ENCODE data around the gene LRTM1. TPM values are rescaled to one million over a fixed set of nuclear protein-coding genes. Genes with fewer than 3 reads are reported as not detected.

The LRTM1 gene
- polyA plus RNA-seq, 4 donors, result 0.49 TPM; not detected in 3

GRCh38 chr3:54935869-54936268 lies 8.0 kb upstream of the LRTM1 start:
- Histone ChIP-seq H3K27ac (ENCODE audit: low read depth in 1 of 3, low read length in 2 of 3) (no peak overlapping the region), H3K9me3 (ENCODE audit: control insufficient read depth in 2 of 2, insufficient read depth in 1 of 2, low read depth in 1 of 2, low read length in 1 of 2) (no peaks in the 10 kb centered on the region), H3K4me3 (ENCODE audit: low read depth in 1 of 3, low read length in 3 of 3) (no peak overlapping the region), H3K4me1 (ENCODE audit: control insufficient read depth in 3 of 3, insufficient read depth in 2 of 3, low read depth in 1 of 3, low read length in 2 of 3) (no peaks in the 10 kb centered on the region), H3K27me3 (ENCODE audit: control insufficient read depth in 3 of 3, insufficient read depth in 3 of 3, low read length in 3 of 3) (peaks cover 0 to 3% (median 0%) of the 10 kb centered on the region in 3 donors), H3K36me3 (ENCODE audit: control insufficient read depth in 3 of 3, insufficient read depth in 2 of 3, low read depth in 1 of 3, low read length in 3 of 3) (no peaks in the 10 kb centered on the region)
- DNase-seq (no peak), FAIRE-seq (no peak)
- WGBS, 3 donors, result 66 to 80% (median 67%) methylated on average over 3 of the region's 3 CpGs

DNA sequence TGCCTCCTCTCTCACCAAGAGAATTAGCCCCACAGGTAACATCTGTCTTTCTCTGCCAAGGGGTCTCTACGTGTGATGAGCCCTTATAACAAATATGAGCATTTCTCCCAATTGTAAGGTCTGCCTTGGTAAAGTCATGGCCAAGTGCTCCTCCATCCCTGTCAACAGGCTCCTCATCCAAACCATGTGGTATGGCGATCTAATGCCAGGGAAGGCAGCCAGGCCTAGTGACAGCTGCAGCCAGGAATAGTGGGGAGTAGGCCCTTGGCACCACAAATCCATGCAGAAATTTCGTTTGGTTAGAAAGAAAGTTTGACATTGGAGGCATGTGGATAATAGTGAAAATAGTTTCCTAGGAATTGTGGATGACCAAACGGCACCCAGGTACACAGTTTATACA lies 4.7 kb upstream of the LRTM1 start:
- no peaks in the 10 kb centered on the region for H3K27me3 ChIP-seq (ENCODE audit: control insufficient read depth in 3 of 3, insufficient read depth in 3 of 3, low read length in 3 of 3)
- no peaks in the 10 kb centered on the region for H3K36me3 ChIP-seq (ENCODE audit: control insufficient read depth in 3 of 3, insufficient read depth in 2 of 3, low read depth in 1 of 3, low read length in 3 of 3)
- FAIRE-seq (no peak), DNase-seq (no peak)
- no peak overlapping the region for H3K27ac ChIP-seq (ENCODE audit: low read depth in 1 of 3, low read length in 2 of 3)
- WGBS, 3 donors, result 61 to 69% (median 65%) methylated on average over 4 of the region's 4 CpGs
- no peak overlapping the region for H3K4me3 ChIP-seq (ENCODE audit: low read depth in 1 of 3, low read length in 3 of 3)
- H3K9me3 ChIP-seq (ENCODE audit: control insufficient read depth in 2 of 2, insufficient read depth in 1 of 2, low read depth in 1 of 2, low read length in 1 of 2), result no peaks in the 10 kb centered on the region
- no peaks in the 10 kb centered on the region for H3K4me1 ChIP-seq (ENCODE audit: control insufficient read depth in 3 of 3, insufficient read depth in 2 of 3, low read depth in 1 of 3, low read length in 2 of 3)

DNA sequence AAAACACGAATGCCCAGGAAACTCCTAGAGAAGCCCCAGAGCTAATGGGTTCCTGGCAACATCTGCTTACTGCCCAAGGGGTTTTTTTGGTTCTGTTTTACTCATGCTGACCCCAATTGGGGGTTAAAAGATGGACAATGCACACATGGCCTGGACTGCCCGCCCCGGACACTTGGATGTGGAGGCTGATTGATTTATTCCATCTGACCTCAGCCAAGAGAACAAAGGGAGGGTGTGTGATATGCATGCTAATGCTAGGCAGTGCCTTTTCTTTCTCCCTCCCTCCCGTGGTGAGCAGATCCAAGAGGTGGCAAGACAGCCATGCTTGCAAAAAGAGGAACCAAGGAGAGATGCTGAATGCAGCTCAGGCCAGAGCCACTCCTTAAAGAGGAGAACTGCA lies 3.3 kb upstream of the LRTM1 start:
- no peaks in the 10 kb centered on the region for H3K9me3 ChIP-seq (ENCODE audit: control insufficient read depth in 2 of 2, insufficient read depth in 1 of 2, low read depth in 1 of 2, low read length in 1 of 2)
- FAIRE-seq (no peak), DNase-seq (no peak)
- H3K27me3 ChIP-seq (ENCODE audit: control insufficient read depth in 3 of 3, insufficient read depth in 3 of 3, low read length in 3 of 3), result no peaks in the 10 kb centered on the region
- no peaks in the 10 kb centered on the region for H3K4me1 ChIP-seq (ENCODE audit: control insufficient read depth in 3 of 3, insufficient read depth in 2 of 3, low read depth in 1 of 3, low read length in 2 of 3)
- no peaks in the 10 kb centered on the region for H3K36me3 ChIP-seq (ENCODE audit: control insufficient read depth in 3 of 3, insufficient read depth in 2 of 3, low read depth in 1 of 3, low read length in 3 of 3)
- H3K4me3 ChIP-seq (ENCODE audit: low read depth in 1 of 3, low read length in 3 of 3), result no peak overlapping the region
- WGBS, 3 donors, result 27 to 54% (median 30%) methylated on average over 4 of the region's 4 CpGs
- H3K27ac ChIP-seq (ENCODE audit: low read depth in 1 of 3, low read length in 2 of 3), result no peak overlapping the region

DNA sequence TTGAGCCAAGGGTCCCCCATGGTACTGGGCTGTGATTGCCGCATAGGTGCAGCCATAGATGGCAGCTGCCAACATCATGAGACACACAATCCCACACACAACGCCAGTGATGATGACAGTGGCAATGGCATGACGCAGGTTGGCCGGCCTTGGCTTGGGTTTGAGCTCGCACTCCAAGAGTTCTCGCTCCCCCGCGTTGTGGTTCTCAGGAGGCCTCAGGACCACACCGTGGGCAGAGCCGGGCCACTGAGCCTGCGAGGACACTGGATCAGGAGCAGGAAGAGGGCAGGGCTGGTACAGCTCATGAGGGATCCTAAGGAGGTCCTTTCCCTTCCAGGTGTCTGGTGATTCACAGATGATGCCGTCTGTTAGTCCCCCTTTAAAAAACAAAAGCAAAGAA lies 9.3 kb downstream of the LRTM1 start:
- H3K27ac ChIP-seq (ENCODE audit: low read depth in 1 of 3, low read length in 2 of 3), result no peak overlapping the region
- H3K4me1 ChIP-seq (ENCODE audit: control insufficient read depth in 3 of 3, insufficient read depth in 2 of 3, low read depth in 1 of 3, low read length in 2 of 3), result no peaks in the 10 kb centered on the region
- no peaks in the 10 kb centered on the region for H3K27me3 ChIP-seq (ENCODE audit: control insufficient read depth in 3 of 3, insufficient read depth in 3 of 3, low read length in 3 of 3)
- no peak for DNase-seq
- no peak for FAIRE-seq
- no peaks in the 10 kb centered on the region for H3K9me3 ChIP-seq (ENCODE audit: control insufficient read depth in 2 of 2, insufficient read depth in 1 of 2, low read depth in 1 of 2, low read length in 1 of 2)
- H3K36me3 ChIP-seq (ENCODE audit: control insufficient read depth in 3 of 3, insufficient read depth in 2 of 3, low read depth in 1 of 3, low read length in 3 of 3), result no peaks in the 10 kb centered on the region
- H3K4me3 ChIP-seq (ENCODE audit: low read depth in 1 of 3, low read length in 3 of 3), result no peak overlapping the region
- WGBS, 3 donors, result 92 to 94% (median 93%) methylated on average over 12 of the region's 12 CpGs

DNA sequence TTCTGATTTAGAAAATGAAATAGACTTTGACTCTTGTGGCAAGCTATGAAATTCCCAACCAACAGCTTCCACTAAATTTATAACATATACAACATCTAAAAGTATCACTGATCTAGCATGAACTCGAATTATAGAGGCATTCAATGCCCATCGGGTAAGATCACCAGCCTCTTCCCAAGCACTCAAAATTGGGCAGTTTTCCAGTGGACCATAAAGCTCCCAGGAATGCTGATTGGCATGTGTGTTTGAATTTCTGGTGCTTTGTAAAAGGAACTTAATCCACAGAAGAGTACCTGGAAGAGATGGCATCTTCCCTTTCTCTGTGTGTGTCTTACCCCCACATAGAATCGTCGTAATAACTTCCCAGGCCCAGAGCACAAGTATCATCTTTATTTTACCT lies 10.0 kb downstream of the LRTM1 start:
- 73 to 91% (median 77%) methylated on average over 4 of the region's 4 CpGs for WGBS, 3 donors
- no peak for FAIRE-seq

DNA sequence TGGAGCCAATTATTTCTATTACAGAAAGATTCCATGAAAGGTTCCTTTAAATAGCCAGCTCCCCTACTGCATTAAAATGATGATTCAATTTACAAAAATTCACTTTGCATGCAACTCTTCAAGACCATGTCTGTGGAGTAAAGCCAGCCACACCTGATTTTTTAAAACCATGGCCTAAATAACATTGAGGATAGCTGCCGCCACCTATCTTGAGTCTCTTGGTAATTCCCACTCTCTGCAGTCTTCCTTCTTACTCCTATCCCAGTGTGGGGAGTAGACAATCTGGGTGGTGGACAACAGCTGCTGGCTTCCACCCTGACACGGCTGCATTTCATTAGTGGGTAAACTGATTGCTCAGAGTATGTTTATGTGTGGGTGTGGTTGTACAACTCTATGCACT lies 10.7 kb downstream of the LRTM1 start:
- DNase-seq (no peak), FAIRE-seq (no peak)
- Histone ChIP-seq H3K27ac (ENCODE audit: low read depth in 1 of 3, low read length in 2 of 3) (no peak overlapping the region), H3K4me3 (ENCODE audit: low read depth in 1 of 3, low read length in 3 of 3) (no peak overlapping the region), H3K9me3 (ENCODE audit: control insufficient read depth in 2 of 2, insufficient read depth in 1 of 2, low read depth in 1 of 2, low read length in 1 of 2) (no peaks in the 10 kb centered on the region), H3K36me3 (ENCODE audit: control insufficient read depth in 3 of 3, insufficient read depth in 2 of 3, low read depth in 1 of 3, low read length in 3 of 3) (no peaks in the 10 kb centered on the region), H3K27me3 (ENCODE audit: control insufficient read depth in 3 of 3, insufficient read depth in 3 of 3, low read length in 3 of 3) (no peaks in the 10 kb centered on the region), H3K4me1 (ENCODE audit: control insufficient read depth in 3 of 3, insufficient read depth in 2 of 3, low read depth in 1 of 3, low read length in 2 of 3) (no peaks in the 10 kb centered on the region)
- WGBS, 3 donors, result 83 to 91% (median 84%) methylated on average over 2 of the region's 2 CpGs

More for the DNA sequence above, 10.0 kb downstream of the LRTM1 start:
- H3K27ac ChIP-seq (ENCODE audit: low read depth in 1 of 3, low read length in 2 of 3), result no peak overlapping the region
- H3K36me3 ChIP-seq (ENCODE audit: control insufficient read depth in 3 of 3, insufficient read depth in 2 of 3, low read depth in 1 of 3, low read length in 3 of 3), result no peaks in the 10 kb centered on the region
- H3K27me3 ChIP-seq (ENCODE audit: control insufficient read depth in 3 of 3, insufficient read depth in 3 of 3, low read length in 3 of 3), result no peaks in the 10 kb centered on the region
- no peak overlapping the region for H3K4me3 ChIP-seq (ENCODE audit: low read depth in 1 of 3, low read length in 3 of 3)
- no peak for DNase-seq
- no peaks in the 10 kb centered on the region for H3K4me1 ChIP-seq (ENCODE audit: control insufficient read depth in 3 of 3, insufficient read depth in 2 of 3, low read depth in 1 of 3, low read length in 2 of 3)
- H3K9me3 ChIP-seq (ENCODE audit: control insufficient read depth in 2 of 2, insufficient read depth in 1 of 2, low read depth in 1 of 2, low read length in 1 of 2), result no peaks in the 10 kb centered on the region

GRCh38 chr3:54916732-54917131 lies 11.1 kb downstream of the LRTM1 start:
- Histone ChIP-seq H3K4me1 (ENCODE audit: control insufficient read depth in 3 of 3, insufficient read depth in 2 of 3, low read depth in 1 of 3, low read length in 2 of 3) (no peaks in the 10 kb centered on the region), H3K4me3 (ENCODE audit: low read depth in 1 of 3, low read length in 3 of 3) (no peak overlapping the region), H3K27ac (ENCODE audit: low read depth in 1 of 3, low read length in 2 of 3) (no peak overlapping the region), H3K9me3 (ENCODE audit: control insufficient read depth in 2 of 2, insufficient read depth in 1 of 2, low read depth in 1 of 2, low read length in 1 of 2) (peaks cover 0 to 3% of the 10 kb centered on the region in 2 donors), H3K36me3 (ENCODE audit: control insufficient read depth in 3 of 3, insufficient read depth in 2 of 3, low read depth in 1 of 3, low read length in 3 of 3) (no peaks in the 10 kb centered on the region), H3K27me3 (ENCODE audit: control insufficient read depth in 3 of 3, insufficient read depth in 3 of 3, low read length in 3 of 3) (no peaks in the 10 kb centered on the region)
- DNase-seq (no peak), FAIRE-seq (no peak)

GRCh38 chr3:54915976-54916375 lies 11.9 kb downstream of the LRTM1 start:
- Histone ChIP-seq H3K36me3 (ENCODE audit: control insufficient read depth in 3 of 3, insufficient read depth in 2 of 3, low read depth in 1 of 3, low read length in 3 of 3) (no peaks in the 10 kb centered on the region), H3K27ac (ENCODE audit: low read depth in 1 of 3, low read length in 2 of 3) (no peak overlapping the region), H3K4me3 (ENCODE audit: low read depth in 1 of 3, low read length in 3 of 3) (no peak overlapping the region), H3K4me1 (ENCODE audit: control insufficient read depth in 3 of 3, insufficient read depth in 2 of 3, low read depth in 1 of 3, low read length in 2 of 3) (no peaks in the 10 kb centered on the region), H3K9me3 (ENCODE audit: control insufficient read depth in 2 of 2, insufficient read depth in 1 of 2, low read depth in 1 of 2, low read length in 1 of 2) (peaks cover 0 to 4% of the 10 kb centered on the region in 2 donors), H3K27me3 (ENCODE audit: control insufficient read depth in 3 of 3, insufficient read depth in 3 of 3, low read length in 3 of 3) (no peaks in the 10 kb centered on the region)
- DNase-seq (no peak), FAIRE-seq (no peak)
- 80 to 87% (median 84%) methylated on average over 8 of the region's 8 CpGs for WGBS, 3 donors

GRCh38 chr3:54915181-54915580 lies 12.7 kb downstream of the LRTM1 start:
- no peaks in the 10 kb centered on the region for H3K36me3 ChIP-seq (ENCODE audit: control insufficient read depth in 3 of 3, insufficient read depth in 2 of 3, low read depth in 1 of 3, low read length in 3 of 3)
- H3K4me1 ChIP-seq (ENCODE audit: control insufficient read depth in 3 of 3, insufficient read depth in 2 of 3, low read depth in 1 of 3, low read length in 2 of 3), result no peaks in the 10 kb centered on the region
- H3K27me3 ChIP-seq (ENCODE audit: control insufficient read depth in 3 of 3, insufficient read depth in 3 of 3, low read length in 3 of 3), result no peaks in the 10 kb centered on the region
- no peak for DNase-seq
- FAIRE-seq, result no peak
- peaks cover 0 to 4% of the 10 kb centered on the region in 2 donors for H3K9me3 ChIP-seq (ENCODE audit: control insufficient read depth in 2 of 2, insufficient read depth in 1 of 2, low read depth in 1 of 2, low read length in 1 of 2)
- H3K4me3 ChIP-seq (ENCODE audit: low read depth in 1 of 3, low read length in 3 of 3), result no peak overlapping the region
- no peak overlapping the region for H3K27ac ChIP-seq (ENCODE audit: low read depth in 1 of 3, low read length in 2 of 3)
- WGBS, 3 donors, result 45 to 48% (median 48%) methylated on average over 4 of the region's 4 CpGs

Measured in small intestine (tissue), 7 donors.